A673 (cell line): Measurements from ENCODE around the gene ZNF462.

ENCODE experiments used
- CTCF ChIP-seq: fragments of 300-800, 200-600 bp; sonication (generic); conservative IDR thresholded peaks from 2 replicates; pipeline ENCODE4 v1.5.1; 2017; ENCODE audit warnings: low read depth, mild to moderate bottlenecking, antibody characterized with exemption, low read length, moderate library complexity, mixed read lengths
- EZH2 ChIP-seq: fragments of 200-600 bp; sonication (generic); IDR thresholded peaks from 2 replicates; pipeline ENCODE4 v1.6.1; 2017; ENCODE audit warnings: borderline replicate concordance, low read depth, mild to moderate bottlenecking, mixed read lengths, antibody characterized with exemption, low read length; ENCODE audit not compliant: poor library complexity, severe bottlenecking

GRCh38 chr9:106976772-106977171, 113.8 kb downstream of the ZNF462 start:
- TF ChIP-seq CTCF, result no peak
- no peak for TF ChIP-seq EZH2
